GM15510 (cell line): ENCODE measurements around the gene CCDC78.

Experiments used
- POLR2A ChIP-seq: IDR thresholded peaks from 3 replicates; pipeline ENCODE4 v1.6.1; 2011; ENCODE audit warnings: borderline replicate concordance; ENCODE audit not compliant: insufficient read length; ENCODE audit errors: extremely low read depth

Gene CCDC78

DNA sequence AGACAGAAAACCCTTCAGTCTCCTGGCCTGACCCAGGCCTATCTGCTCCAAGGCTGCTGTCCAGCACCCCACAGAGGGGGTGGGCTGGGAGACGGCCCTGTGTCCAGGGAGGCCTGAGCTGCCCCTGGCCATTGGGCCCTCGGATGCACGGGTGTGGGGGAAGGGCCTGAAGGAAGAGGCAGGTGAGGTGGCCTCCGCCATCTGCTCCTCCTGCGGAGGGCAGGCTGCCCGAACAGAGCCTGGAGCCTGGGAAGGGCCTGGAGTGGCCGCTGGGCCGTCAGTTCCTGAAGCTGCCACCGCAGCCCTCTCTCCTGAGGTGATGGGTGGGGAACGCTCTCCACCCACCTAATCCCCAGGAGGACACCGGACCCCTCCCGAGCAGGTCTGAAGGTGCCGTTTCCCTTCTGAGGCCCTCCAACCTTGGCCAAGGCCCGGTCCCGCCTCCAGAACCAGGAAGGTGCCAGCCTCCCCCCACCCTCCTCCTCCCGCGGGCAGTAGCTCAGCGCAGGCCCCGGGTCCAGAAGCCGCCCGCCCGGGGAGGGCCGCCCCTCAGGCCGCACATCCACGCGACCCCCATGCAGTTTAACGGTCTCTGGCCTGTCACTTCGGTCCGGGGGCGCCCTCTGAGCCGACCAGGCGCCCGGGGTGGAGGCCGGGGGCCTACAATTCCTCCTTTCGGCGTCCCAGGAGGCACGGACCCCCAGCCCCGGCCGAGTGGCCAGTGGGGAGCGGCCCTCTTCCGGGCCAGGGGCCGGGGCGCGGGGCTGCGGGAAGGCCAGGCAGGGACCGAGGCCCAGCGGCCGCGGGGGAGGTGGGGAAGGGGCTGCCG lies 21.5 kb downstream of the CCDC78 start:
- no peak for TF ChIP-seq POLR2A

DNA sequence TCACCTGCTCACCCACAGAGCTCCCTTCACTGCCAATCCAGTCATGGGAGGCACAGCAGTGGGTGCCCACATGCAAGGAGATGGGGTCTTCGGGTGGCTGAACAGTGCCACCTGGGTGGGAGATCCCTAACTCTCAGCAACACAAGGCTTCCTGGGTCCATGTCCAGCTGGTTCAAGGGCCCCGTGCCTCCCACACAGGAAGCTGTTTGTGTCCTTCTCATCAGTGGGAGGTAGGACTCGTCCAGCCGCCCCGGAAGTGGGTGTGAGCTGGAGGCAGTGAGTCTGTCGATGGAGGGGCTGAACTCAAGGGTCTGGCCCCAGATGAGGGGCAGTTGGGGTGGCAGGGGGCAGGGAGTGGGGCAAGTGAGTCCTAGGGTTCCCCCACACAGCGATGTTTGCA lies 22.2 kb downstream of the CCDC78 start:
- no peak for TF ChIP-seq POLR2A

DNA sequence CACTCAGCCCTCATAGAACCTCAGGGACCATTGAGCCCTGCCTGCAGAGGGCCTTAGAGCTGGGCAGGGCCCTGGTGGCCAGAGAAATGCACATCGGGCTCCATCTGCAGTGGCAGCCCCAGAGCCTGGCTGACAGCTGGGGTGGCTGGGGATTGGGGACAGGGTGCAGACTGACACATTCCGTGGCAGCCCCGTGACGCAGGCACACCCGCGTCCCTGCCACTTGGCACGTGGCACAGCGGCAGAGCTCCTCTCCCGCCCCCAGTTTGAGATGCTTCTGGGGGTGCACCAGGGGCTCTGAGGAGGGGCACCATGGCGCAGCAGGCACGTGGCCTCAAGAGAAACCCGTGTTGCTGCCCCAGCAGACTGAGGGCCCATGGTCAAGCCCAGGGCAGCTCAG lies 22.8 kb downstream of the CCDC78 start:
- no peak for TF ChIP-seq POLR2A

DNA sequence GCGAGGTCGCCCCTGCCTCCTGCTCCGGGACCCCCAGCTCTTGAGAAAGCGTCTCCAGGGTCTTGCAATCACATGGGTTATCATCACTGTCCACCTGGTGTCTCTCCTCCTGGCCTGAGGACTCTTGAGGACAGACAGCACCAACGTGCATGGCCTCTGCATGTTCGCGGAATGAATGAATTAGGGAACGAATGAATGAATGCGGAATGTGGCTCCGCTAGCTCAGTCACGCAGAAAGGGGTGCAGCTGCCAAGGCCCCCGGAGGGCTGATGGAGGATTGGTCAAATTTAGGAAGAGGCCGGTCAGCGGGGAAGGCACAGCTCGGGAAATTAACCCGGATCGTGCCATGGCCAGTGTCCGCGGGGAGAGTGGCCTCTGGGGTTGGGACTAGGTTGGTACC lies 23.9 kb downstream of the CCDC78 start:
- TF ChIP-seq POLR2A = no peak

DNA sequence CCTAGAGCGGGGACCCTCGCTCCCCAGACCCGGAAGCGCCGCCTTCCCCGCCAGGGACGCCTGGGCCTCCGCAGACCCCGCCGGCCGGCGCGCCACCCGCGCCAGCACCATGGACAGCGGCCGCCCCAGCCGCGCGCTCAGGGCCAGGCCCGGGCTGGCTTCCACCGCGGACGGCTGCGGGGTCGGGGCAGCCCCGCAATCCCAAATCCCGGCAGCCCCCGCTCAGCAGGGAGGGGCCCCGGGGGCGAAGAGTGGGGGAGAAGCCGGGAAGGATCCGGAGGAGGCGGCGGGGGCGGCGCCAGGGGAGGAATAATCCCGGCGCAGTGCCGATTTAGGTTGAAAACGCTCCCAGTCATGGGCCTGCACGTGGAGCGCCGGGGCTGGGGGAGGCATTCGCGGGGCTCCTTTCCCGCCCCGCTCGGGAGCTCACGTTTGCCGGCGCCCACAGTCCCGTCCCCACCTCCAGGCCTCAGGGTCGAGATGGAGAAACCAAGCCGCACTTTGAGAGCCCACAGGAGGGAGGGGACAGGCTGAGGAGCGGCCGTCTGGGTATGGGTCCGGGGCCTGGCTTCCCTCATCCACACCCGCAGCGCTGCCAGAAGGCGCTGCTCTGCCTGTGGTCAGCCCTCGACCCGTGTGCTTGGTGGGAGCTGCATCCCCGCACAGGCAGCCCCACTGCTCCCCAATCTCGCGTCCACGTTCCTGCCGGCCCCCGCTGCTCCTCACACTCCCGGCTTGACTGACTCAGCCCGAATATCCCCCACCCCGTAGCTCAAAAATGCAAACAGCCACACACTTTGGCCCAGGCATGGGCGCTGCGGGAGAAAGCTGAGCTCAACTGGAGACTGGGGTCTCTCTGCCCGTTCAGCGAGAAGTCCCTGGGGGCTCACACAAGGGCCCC lies 25.3 kb downstream of the CCDC78 start:
- no peak for TF ChIP-seq POLR2A

DNA sequence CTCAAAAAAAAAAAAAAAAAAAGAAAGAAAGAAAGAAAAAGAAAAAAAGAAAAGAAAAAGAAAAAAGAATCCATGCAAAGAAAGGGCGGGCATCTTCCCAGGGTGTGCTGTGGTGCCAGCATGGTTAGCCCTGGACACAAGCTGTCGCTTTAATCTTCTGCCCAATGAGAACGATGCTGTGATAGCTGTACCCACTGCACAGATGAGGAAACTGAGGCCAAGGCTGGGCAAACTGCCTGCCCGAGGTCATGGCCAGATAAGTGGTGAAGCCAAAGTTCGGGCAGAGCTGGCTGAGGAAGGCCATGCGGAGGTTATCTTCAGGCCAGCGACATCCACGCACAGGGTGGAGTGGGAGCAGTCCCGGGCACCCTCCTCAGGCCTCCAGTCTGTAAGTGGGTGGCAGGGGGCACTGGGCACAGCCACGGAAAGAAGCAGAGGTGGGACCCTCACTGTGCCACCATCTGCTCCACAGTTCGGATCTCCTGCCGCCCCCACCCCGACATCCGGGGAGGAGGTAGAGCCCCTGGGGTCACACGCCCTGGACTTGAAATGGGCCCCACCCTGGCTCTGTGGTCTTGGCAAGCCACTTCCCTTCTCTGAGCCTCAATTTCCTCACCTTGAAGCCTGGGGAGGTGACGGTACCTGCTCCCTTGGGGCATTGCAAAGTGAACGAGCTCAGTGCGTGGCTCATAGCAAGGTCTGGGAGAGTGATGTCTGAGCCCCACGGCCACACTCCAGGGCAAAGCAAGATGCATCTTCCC lies 27.2 kb downstream of the CCDC78 start:
- no peak for TF ChIP-seq POLR2A

DNA sequence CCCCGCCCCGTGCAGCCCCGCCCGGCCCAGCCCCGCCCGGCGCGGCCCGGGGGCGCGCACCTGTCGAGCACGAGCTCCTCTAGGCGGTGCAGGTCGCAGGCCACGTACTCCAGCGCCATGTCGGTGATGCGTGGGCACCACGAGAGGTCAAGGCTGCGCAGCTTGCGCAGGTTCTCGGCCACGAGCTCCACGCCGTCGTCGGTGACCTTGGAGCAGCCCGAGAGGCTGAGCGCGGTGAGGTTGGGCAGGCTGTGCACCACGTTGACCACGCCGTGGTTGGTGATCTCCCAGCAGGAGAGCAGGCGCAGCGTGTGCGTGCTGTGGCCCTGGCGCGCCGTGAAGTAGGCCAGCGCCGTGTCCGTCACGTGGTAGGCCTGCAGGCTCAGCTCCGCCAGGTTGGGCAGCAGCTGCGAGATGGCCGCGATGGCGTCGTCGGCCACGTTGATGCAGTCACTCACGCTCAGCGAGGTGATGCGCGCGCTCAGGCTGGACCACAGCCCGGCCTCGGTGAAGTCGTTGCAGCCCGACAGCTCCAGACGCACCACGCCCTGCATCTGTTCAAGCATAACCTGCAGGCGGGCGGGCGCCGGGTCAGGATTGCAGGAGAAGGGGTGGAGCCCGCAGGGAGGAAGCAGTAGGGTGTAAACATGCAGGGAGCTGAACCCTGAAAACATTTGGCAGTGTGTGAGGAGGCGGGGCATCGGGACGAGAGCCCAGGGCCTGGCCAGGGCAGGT lies 30.7 kb downstream of the CCDC78 start:
- TF ChIP-seq POLR2A = peak; percentile 49

DNA sequence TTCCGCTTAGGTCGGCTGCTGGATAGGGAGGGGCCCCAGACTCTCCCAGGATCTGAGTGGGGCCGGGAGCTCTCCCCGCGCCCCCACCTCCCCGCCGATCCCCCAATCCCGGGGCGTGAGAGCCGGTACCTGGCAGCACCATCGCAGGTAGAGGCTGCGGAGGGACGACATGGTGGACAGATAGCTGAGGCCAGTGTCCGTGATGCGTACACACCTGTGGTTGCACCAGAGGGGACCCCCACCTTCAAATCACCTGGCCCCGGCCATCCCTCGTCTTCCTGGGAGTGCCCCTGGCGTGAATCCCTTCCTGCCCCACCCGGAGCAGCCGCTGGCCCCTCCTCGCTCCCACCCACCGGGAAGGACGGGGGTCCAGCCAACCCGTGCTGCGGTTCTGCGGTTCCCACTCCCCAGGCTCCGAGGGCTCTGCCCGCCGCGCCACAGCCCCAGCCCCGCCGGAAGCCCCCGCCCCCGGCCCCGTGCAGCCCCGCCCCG lies 31.3 kb downstream of the CCDC78 start:
- no peak for TF ChIP-seq POLR2A

DNA sequence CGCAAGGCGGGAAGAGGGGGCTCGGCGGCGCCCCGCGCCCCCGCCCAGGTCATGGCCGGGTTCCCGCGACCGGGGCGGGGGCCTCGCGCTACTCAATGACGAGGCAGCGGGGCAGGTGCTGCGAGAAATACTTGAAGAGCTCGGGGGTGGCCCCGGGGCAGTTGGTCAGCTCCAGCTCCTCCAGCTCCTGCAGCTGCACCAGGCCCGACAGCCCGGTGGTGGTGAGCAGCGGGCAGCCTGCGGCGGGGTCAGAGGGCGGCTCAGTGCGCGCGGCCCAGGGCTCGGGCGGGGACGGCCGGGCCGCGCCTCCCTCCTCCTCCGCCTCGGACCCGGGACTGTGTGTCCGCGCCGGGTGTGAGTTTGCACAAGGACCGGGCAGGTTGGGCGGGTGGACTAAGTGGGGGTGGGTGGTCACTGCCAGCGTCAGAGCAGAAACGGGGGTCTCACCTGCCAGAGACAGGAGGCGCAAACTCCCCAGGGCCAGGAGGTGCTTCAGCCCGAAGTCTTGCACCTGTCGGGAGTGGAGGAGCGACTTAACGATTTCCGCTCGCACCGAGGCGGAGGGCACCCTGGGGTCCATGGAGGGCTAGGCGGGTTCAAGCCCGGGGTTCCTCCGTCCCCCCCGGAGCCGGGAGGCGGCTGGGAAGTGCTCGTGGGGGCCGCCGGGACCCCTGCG lies 31.9 kb downstream of the CCDC78 start:
- no peak for TF ChIP-seq POLR2A

DNA sequence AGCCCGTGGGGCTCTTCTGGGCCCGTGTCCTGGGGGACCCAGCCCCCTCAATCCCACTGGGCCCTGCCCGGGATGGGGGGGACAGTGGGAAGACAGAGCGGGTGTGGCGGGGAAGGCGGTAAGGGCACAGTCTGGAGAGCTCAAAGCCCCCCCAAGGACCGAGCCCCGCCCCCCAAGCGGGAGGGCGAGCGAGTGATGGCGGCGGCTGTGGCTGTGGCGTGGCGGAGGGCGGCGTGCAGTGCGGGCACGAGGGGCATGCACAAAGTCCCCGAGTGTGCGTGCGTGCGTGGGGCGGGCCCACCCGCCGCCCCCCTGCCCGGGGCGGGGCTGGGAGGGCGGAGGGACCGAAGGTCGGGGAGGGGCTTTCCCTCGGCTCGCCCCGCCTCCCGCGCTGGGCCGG lies 32.5 kb downstream of the CCDC78 start:
- no peak for TF ChIP-seq POLR2A

DNA sequence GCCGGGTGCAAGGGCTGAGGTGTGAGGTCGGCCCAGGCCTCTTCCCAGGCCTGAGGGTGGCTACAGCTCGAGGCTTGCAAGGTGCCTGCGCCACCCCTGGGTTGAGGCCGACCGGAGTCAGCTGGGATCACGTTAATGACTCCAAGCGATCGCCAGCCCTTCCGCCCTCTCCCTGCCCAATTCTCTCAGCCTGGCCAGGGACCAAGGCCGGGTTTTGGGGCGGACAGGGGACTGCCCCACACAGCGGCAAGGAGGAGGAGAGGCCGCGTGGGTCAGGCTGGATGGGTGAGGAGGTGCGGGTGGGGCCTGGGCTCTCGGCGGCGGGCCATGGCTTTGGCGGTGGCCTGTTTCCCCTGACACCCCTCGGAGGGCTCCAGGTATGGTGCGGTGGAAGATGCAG lies 32.9 kb downstream of the CCDC78 start:
- TF ChIP-seq POLR2A = no peak

DNA sequence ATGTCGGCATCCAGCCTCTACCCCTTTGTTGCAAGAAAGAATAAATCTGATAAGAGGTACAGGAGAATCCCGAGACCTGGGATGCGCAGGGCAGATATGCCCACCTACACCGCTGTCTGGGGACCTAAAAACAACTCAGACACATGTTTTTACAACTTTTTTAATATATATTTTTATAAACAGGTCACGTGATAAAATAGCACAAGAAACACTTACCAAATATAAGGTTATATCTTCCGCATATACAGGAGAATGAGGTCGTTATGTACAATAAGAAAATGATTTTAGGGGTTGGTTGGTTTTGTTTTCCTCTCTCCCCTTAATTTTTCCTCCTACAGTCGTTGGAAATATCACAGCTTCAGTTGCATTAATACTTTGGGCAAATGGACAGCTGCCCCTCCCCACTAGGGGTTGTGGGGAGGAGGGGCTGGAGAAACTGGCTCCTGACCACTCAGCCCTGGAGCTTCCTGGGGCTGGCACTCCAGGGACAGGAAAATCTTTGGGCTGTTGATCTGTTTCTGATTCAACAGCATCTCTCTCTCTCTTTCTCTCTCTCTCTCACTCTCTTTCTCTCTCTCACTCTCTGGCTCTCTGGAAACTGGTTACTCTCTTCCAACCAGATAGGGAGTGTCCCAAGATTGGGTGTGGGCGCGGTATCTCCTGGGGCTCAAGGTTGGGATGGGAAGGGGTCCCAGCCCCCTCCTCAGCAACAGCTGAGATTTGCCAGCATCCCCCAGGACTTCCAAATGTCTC lies 33.7 kb downstream of the CCDC78 start:
- TF ChIP-seq POLR2A = no peak
